Measurements from ENCODE around the gene TPT1. TPM values are rescaled to one million over a fixed set of nuclear protein-coding genes. Genes with fewer than 3 reads are reported as not detected.

The TPT1 gene
- total RNA-seq, 1 experiment from 2014 or later: 3,611 TPM

DNA sequence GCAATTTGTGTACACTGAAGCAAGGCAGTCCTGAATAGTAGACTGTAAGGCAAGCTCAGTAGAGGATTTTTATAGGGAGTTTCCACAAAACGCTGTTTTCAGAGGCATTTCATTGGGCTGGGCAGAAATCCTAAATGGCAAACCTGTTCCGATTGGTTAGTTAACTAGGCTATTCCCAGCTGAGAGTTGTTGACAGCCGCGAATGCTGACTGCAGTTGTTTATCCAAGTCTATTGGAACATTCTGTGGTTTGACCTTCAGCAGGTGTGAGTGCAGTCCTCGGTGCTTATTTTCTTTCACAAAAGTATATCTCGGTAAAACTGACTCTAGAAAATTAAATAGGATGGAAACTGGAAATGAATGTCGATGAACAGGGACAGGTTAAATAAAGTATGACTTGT, 45.4 kb downstream of the TPT1 start:
- no peak overlapping the region for H3K27ac Mint-ChIP-seq (ENCODE audit: unreplicated experiment)
- H3K36me3 Mint-ChIP-seq (ENCODE audit: insufficient read depth, unreplicated experiment): peaks cover 24% of the 10 kb centered on the region
- POLR2A ChIA-PET: no interaction called here

GRCh38 chr13:45292176-45292575, 48.8 kb downstream of the TPT1 start:
- Histone ChIP-seq H3K27me3 (replicated peaks; ENCODE audit: control insufficient read depth, insufficient read depth, low read length) (no peaks in the 10 kb centered on the region), H3K4me3 (ENCODE audit: low read depth, low read length) (no peak overlapping the region), H3K9me3 (no peaks in the 10 kb centered on the region), H3K36me3 (ENCODE audit: control insufficient read depth, insufficient read depth, low read length) (no peaks in the 10 kb centered on the region), H3K4me1 (peaks cover 7% of the 10 kb centered on the region; the same call in 1 of the 2 replicates)
- BruUV-seq (replicated peaks): no TSS peak
- Mint-ChIP-seq H3K9me3 (ENCODE audit: unreplicated experiment) (no peaks in the 10 kb centered on the region), H3K36me3 (ENCODE audit: insufficient read depth, unreplicated experiment) (peaks cover 29% of the 10 kb centered on the region), H3K27ac (ENCODE audit: unreplicated experiment) (no peak overlapping the region), H3K4me3 (ENCODE audit: unreplicated experiment) (no peak overlapping the region), H3K4me1 (ENCODE audit: low read depth, unreplicated experiment) (peaks cover 10% of the 10 kb centered on the region), H3K27me3 (ENCODE audit: insufficient read depth, unreplicated experiment) (no peaks in the 10 kb centered on the region)
- intact Hi-C loops (cut with micrococcal nuclease; ENCODE audit: unreplicated experiment): no loop called here
- no peak for DNase-seq
- ChIA-PET POLR2A (interaction anchor here (0.6 to 0.7 kb wide), 2 partner anchors 40 to 857 kb away, joined by 7 to 16 read pairs; no protein-coding TSS in a partner anchor), CTCF (no interaction called here)
- TF ChIP-seq, protein P1, sequence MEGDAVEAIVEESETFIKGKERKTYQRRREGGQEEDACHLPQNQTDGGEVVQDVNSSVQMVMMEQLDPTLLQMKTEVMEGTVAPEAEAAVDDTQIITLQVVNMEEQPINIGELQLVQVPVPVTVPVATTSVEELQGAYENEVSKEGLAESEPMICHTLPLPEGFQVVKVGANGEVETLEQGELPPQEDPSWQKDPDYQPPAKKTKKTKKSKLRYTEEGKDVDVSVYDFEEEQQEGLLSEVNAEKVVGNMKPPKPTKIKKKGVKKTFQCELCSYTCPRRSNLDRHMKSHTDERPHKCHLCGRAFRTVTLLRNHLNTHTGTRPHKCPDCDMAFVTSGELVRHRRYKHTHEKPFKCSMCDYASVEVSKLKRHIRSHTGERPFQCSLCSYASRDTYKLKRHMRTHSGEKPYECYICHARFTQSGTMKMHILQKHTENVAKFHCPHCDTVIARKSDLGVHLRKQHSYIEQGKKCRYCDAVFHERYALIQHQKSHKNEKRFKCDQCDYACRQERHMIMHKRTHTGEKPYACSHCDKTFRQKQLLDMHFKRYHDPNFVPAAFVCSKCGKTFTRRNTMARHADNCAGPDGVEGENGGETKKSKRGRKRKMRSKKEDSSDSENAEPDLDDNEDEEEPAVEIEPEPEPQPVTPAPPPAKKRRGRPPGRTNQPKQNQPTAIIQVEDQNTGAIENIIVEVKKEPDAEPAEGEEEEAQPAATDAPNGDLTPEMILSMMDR (IDR thresholded peaks at IDR 0.05; ENCODE audit: insufficient read depth in 1 of 2, low read depth in 1 of 2, low read length in 1 of 2, severe bottlenecking in 1 of 2, unreplicated experiment in 1 of 2): no peak

More for the DNA sequence above, 45.4 kb downstream of the TPT1 start:
- BruUV-seq (replicated peaks): no TSS peak
- Histone ChIP-seq H3K36me3 (ENCODE audit: control insufficient read depth, insufficient read depth, low read length) (no peaks in the 10 kb centered on the region), H3K9me3 (no peaks in the 10 kb centered on the region), H3K27me3 (replicated peaks; ENCODE audit: control insufficient read depth, insufficient read depth, low read length) (no peaks in the 10 kb centered on the region), H3K4me3 (ENCODE audit: low read depth, low read length) (no peak overlapping the region), H3K4me1 (peaks cover 7% of the 10 kb centered on the region; the same call in 1 of the 2 replicates)
- DNase-seq: no peak
- Mint-ChIP-seq H3K4me1 (ENCODE audit: low read depth, unreplicated experiment) (peaks cover 10% of the 10 kb centered on the region), H3K4me3 (ENCODE audit: unreplicated experiment) (no peak overlapping the region), H3K9me3 (ENCODE audit: unreplicated experiment) (no peaks in the 10 kb centered on the region), H3K27me3 (ENCODE audit: insufficient read depth, unreplicated experiment) (no peaks in the 10 kb centered on the region)
- CTCF ChIA-PET: no interaction called here
- intact Hi-C loops (cut with micrococcal nuclease; ENCODE audit: unreplicated experiment): no loop called here
- TF ChIP-seq, protein P1 (IDR thresholded peaks at IDR 0.05; ENCODE audit: insufficient read depth in 1 of 2, low read depth in 1 of 2, low read length in 1 of 2, severe bottlenecking in 1 of 2, unreplicated experiment in 1 of 2): no peak

DNA sequence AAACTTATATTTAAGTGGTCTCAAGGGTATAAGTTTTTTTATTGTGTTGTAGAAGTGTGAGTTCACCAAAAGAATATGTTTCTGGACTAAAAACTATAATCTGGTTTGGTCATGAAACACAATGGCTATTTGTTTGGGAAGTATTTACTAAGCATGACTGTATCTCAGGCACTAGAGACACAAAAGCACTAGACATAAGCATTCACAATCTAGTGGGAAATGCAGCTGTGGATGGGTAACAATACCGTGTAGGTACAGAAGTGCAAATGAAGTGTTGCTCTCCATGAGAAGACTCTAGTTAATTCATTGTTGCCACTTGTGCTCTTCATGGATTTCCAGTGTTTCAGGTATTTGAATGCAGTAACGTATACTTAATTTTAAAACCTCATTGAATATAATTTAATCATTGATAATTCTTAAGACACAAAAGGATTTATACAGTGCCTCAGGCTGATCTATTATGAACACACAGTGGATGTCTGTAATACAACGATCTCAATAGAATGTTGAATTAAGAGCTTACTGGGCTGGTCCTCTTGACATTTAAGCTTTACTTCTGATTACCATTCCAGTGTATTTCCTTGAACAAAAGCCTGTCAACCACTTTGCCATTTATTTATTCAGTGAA, 50.9 kb downstream of the TPT1 start:
- peaks cover 7% of the 10 kb centered on the region; the same call in 1 of the 2 replicates for H3K4me1 ChIP-seq
- H3K27me3 ChIP-seq (replicated peaks; ENCODE audit: control insufficient read depth, insufficient read depth, low read length): no peaks in the 10 kb centered on the region
- no peak overlapping the region for H3K4me3 ChIP-seq (ENCODE audit: low read depth, low read length)
- H3K9me3 ChIP-seq: no peaks in the 10 kb centered on the region
- H3K9me3 Mint-ChIP-seq (ENCODE audit: unreplicated experiment): no peaks in the 10 kb centered on the region
- H3K36me3 ChIP-seq (ENCODE audit: control insufficient read depth, insufficient read depth, low read length): no peaks in the 10 kb centered on the region
- intact Hi-C loops (cut with micrococcal nuclease; ENCODE audit: unreplicated experiment): no loop called here
- peaks cover 30% of the 10 kb centered on the region for H3K36me3 Mint-ChIP-seq (ENCODE audit: insufficient read depth, unreplicated experiment)
- ChIA-PET POLR2A (no interaction called here), CTCF (interaction anchor here (0.9 kb wide), 1 partner anchor 244 kb away, joined by 8 read pairs; no protein-coding TSS in a partner anchor)
- H3K4me3 Mint-ChIP-seq (ENCODE audit: unreplicated experiment): no peak overlapping the region
- H3K4me1 Mint-ChIP-seq (ENCODE audit: low read depth, unreplicated experiment): peaks cover 10% of the 10 kb centered on the region
- no peak for DNase-seq
- no peaks in the 10 kb centered on the region for H3K27me3 Mint-ChIP-seq (ENCODE audit: insufficient read depth, unreplicated experiment)
- TF ChIP-seq, protein P1 (IDR thresholded peaks at IDR 0.05; ENCODE audit: insufficient read depth in 1 of 2, low read depth in 1 of 2, low read length in 1 of 2, severe bottlenecking in 1 of 2, unreplicated experiment in 1 of 2): no peak
- H3K27ac Mint-ChIP-seq (ENCODE audit: unreplicated experiment): no peak overlapping the region
- BruUV-seq (replicated peaks): no TSS peak

Other genes starting within 250 kb of the TPT1 start
- gene GTF2F2, start 220.7 kb downstream of the TPT1 start, total RNA-seq (2022): 28.1 and 30.8 TPM in 2 replicates
- gene KCTD4, start 140.1 kb downstream of the TPT1 start, total RNA-seq (2022): not detected in 2 replicates
- 12.2 and 16.5 TPM in 2 replicates for gene SLC25A30, start 77.2 kb upstream of the TPT1 start, total RNA-seq (2022)
- 31.1 and 35.8 TPM in 2 replicates for gene COG3, start 123.8 kb upstream of the TPT1 start, total RNA-seq (2022)

Measured in Caco-2 (cell line).